Activated naive CD4-positive, alpha-beta T cell treated with anti-CD3 and anti-CD28 coated beads, Interleukin-2, amount 50 U/mL, for 24 hours (primary cell): Measurements from ENCODE around the gene KATNB1.

ENCODE experiments used
- H3K27ac Mint-ChIP-seq: one replicate; pipeline ENCODE4 v1.8.0; 2021; ENCODE audit warnings: mild to moderate bottlenecking, mixed read lengths
- H3K27me3 Mint-ChIP-seq: one replicate; pipeline ENCODE4 v1.8.0; 2021; ENCODE audit warnings: mixed read lengths
- H3K36me3 Mint-ChIP-seq: one replicate; pipeline ENCODE4 v1.8.0; 2021; ENCODE audit warnings: mixed read lengths
- H3K4me1 Mint-ChIP-seq: one replicate; pipeline ENCODE4 v1.8.0; 2021; ENCODE audit warnings: mixed read lengths
- H3K4me3 Mint-ChIP-seq: one replicate; pipeline ENCODE4 v1.8.0; 2021; ENCODE audit warnings: mild to moderate bottlenecking, mixed read lengths
- H3K9me3 Mint-ChIP-seq: one replicate; pipeline ENCODE4 v1.8.0; 2021; ENCODE audit warnings: mixed read lengths

KATNB1 gene

GRCh38 chr16:57735755-57736418 lies at the start of gene KATNB1:
TSS of gene KATNB1 (plus strand) at chr16:57735770. CDS start at chr16:57737244, 1,474 bp downstream.
- Mint-ChIP-seq H3K4me1 (peaks cover 24% of the 10 kb centered on the region), H3K4me3 (peak within 1 kb of the TSS; percentile 96), H3K27me3 (no peaks in the 10 kb centered on the region)

GRCh38 chr16:57686577-57686976 lies 49.0 kb upstream of the KATNB1 start:
- no peaks in the 10 kb centered on the region for H3K27me3 Mint-ChIP-seq
- no peak overlapping the region for H3K4me3 Mint-ChIP-seq
- no peaks in the 10 kb centered on the region for H3K36me3 Mint-ChIP-seq
- H3K4me1 Mint-ChIP-seq = peaks cover 17% of the 10 kb centered on the region
- H3K9me3 Mint-ChIP-seq = no peaks in the 10 kb centered on the region
- no peak overlapping the region for H3K27ac Mint-ChIP-seq

More at GRCh38 chr16:57735755-57736418, at the start of gene KATNB1:
- H3K36me3 Mint-ChIP-seq = peaks cover 2% of the 10 kb centered on the region
- peaks cover 11% of the 10 kb centered on the region for H3K9me3 Mint-ChIP-seq
- H3K27ac Mint-ChIP-seq = peak within 1 kb of the TSS; percentile 98

GRCh38 chr16:57687363-57687929 lies 48.1 kb upstream of the KATNB1 start:
- Mint-ChIP-seq H3K4me1 (peaks cover 17% of the 10 kb centered on the region), H3K4me3 (no peak overlapping the region), H3K9me3 (no peaks in the 10 kb centered on the region), H3K27me3 (no peaks in the 10 kb centered on the region), H3K27ac (no peak overlapping the region), H3K36me3 (no peaks in the 10 kb centered on the region)

GRCh38 chr16:57688487-57688986 lies 47.0 kb upstream of the KATNB1 start:
- no peak overlapping the region for H3K4me3 Mint-ChIP-seq

GRCh38 chr16:57688987-57689761 lies 46.4 kb upstream of the KATNB1 start:
- Mint-ChIP-seq H3K27ac (peak overlapping the region; percentile 68), H3K4me1 (peaks cover 17% of the 10 kb centered on the region)

More at GRCh38 chr16:57688487-57688986, 47.0 kb upstream of the KATNB1 start:
- H3K36me3 Mint-ChIP-seq = no peaks in the 10 kb centered on the region
- H3K27ac Mint-ChIP-seq = no peak overlapping the region
- no peaks in the 10 kb centered on the region for H3K27me3 Mint-ChIP-seq
- H3K9me3 Mint-ChIP-seq = no peaks in the 10 kb centered on the region
- H3K4me1 Mint-ChIP-seq = peaks cover 17% of the 10 kb centered on the region

GRCh38 chr16:57689762-57690558 lies 45.6 kb upstream of the KATNB1 start:
- Mint-ChIP-seq H3K36me3 (no peaks in the 10 kb centered on the region), H3K27me3 (no peaks in the 10 kb centered on the region), H3K4me3 (peak overlapping the region; percentile 15), H3K27ac (no peak overlapping the region), H3K9me3 (no peaks in the 10 kb centered on the region), H3K4me1 (peaks cover 23% of the 10 kb centered on the region)

More at GRCh38 chr16:57688987-57689761, 46.4 kb upstream of the KATNB1 start:
- Mint-ChIP-seq H3K4me3 (peak overlapping the region; percentile 76), H3K36me3 (no peaks in the 10 kb centered on the region), H3K27me3 (no peaks in the 10 kb centered on the region), H3K9me3 (no peaks in the 10 kb centered on the region)

DNA sequence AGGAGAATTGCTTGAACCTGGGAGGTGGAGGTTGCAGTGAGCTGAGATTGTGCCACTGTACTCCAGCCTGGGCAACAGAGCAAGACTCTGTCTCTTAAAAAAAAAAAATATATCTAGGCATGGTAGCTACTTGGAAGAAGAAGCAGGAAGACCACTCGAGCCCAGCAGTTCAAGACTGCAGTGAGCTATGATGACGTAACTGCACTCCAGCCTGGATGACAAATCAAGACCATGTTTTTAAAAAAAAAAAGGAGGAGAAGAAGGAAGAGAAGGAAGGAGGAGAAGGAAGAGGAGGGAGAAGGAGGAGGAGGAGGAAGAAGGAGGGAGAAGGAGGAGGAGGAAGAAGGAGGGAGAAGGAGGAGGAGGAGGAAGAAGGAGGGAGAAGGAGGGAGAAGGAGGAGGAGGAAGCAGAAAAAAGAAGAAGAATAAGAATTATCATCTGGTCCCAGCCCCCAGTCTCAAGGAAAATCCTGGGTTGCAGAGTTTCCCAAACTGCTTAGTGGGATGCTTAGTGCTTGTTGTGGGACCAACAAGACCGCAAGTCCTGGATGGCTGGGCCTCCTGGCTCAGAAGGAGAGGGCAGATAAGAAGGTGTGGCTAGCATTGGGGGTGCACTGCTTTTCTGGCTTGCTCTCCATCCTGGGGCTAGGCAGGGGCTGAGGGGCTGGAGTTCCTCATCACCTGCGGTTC lies 44.6 kb upstream of the KATNB1 start:
- Mint-ChIP-seq H3K4me3 (no peak overlapping the region), H3K36me3 (no peaks in the 10 kb centered on the region), H3K27ac (no peak overlapping the region), H3K4me1 (peaks cover 29% of the 10 kb centered on the region), H3K27me3 (no peaks in the 10 kb centered on the region), H3K9me3 (no peaks in the 10 kb centered on the region)

- Mint-ChIP-seq H3K27me3 (no peaks in the 10 kb centered on the region), H3K9me3 (no peaks in the 10 kb centered on the region), H3K4me3 (no peak overlapping the region), H3K27ac (no peak overlapping the region), H3K4me1 (peaks cover 29% of the 10 kb centered on the region), H3K36me3 (no peaks in the 10 kb centered on the region)
Measured at GRCh38 chr16:57692636-57693035, 42.9 kb upstream of the KATNB1 start.

GRCh38 chr16:57693550-57693949 lies 42.0 kb upstream of the KATNB1 start:
- Mint-ChIP-seq H3K27ac (no peak overlapping the region), H3K4me3 (no peak overlapping the region), H3K9me3 (no peaks in the 10 kb centered on the region), H3K4me1 (peaks cover 29% of the 10 kb centered on the region), H3K27me3 (no peaks in the 10 kb centered on the region), H3K36me3 (no peaks in the 10 kb centered on the region)

GRCh38 chr16:57694231-57694724 lies 41.3 kb upstream of the KATNB1 start:
- Mint-ChIP-seq H3K36me3 (no peaks in the 10 kb centered on the region), H3K27ac (no peak overlapping the region), H3K4me3 (no peak overlapping the region), H3K4me1 (peaks cover 26% of the 10 kb centered on the region), H3K9me3 (no peaks in the 10 kb centered on the region), H3K27me3 (no peaks in the 10 kb centered on the region)

DNA sequence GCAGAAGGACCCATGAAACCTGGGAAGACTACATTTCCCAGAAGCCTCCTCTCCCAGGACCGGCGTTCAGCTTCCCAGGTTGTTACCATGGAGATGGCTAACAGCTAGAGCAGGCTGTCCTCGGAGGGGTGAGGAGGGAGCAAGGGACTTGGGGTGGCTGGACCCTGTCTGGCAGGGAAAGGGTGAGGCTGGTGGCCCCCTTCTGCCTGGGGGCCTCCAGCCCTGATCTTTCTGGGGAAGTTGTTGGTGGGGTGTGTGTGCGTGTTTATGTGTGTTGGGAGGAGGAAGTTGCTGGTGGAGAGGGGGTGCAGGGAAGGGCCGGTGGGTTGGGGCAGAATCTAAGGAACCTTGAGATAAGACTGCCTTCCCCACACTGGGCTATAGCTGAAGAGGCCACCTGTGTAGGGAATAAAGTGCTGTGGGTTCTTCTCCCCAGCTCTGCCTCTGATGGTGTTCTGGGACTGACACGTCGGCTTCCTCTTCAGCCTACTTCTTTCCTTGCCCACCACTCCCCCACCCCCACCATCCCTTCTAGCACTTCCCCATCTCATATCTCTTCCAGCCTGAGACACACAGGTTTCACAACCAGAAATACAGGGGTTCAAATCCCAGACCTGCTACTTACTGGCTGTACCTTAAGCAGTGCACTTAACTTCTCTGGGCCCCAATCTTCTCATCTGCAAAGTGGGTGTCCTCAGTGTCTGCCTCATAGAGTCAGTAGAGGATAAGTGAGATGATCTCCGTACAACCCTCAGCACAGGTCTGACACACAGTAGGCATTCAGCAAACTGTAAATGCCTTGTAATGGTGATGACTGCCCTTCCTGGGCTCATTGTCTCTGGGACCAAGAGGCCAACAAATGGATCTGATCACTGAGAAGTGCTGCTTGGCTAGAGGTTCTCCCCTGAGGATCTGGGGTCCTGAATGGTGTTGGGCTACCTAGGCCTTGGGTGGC lies 40.6 kb upstream of the KATNB1 start, which contains the start of gene DRC7:
Gene DRC7, plus strand, starts transcription at position 82 of the 955 bp plus-strand sequence. CDS start 3,144 bp downstream, outside the sequence.
- Mint-ChIP-seq H3K36me3 (no peaks in the 10 kb centered on the region), H3K9me3 (no peaks in the 10 kb centered on the region), H3K4me1 (peaks cover 19% of the 10 kb centered on the region), H3K4me3 (no peak within 1 kb of the TSS), H3K27me3 (no peaks in the 10 kb centered on the region), H3K27ac (no peak within 1 kb of the TSS)

GRCh38 chr16:57695680-57696069 lies 39.9 kb upstream of the KATNB1 start:
- Mint-ChIP-seq H3K27me3 (no peaks in the 10 kb centered on the region), H3K36me3 (no peaks in the 10 kb centered on the region), H3K4me1 (peaks cover 14% of the 10 kb centered on the region), H3K9me3 (no peaks in the 10 kb centered on the region), H3K27ac (no peak overlapping the region), H3K4me3 (no peak overlapping the region)

DNA sequence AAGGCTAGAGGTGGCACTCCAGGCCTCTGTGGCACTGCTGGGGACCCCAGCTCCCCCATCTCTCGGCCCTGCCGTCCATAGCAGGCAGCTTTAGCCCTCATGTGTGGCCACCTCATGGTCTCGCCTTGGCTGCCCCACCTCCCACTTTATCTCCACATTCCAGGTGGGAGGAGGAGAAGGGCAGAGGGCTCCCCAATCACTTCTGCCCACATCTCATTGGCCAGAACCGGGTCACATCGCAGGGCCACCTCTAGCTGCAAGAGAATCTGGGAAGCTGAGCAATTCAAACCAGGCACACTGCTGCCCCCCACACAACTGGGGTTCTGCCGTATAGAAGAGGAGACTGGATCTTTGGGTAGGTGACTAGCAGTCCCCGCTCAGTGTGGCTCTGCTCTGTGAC lies 39.3 kb upstream of the KATNB1 start:
- H3K4me1 Mint-ChIP-seq = peaks cover 12% of the 10 kb centered on the region
- H3K9me3 Mint-ChIP-seq = no peaks in the 10 kb centered on the region
- H3K27me3 Mint-ChIP-seq = no peaks in the 10 kb centered on the region
- peak overlapping the region; percentile 62 for H3K27ac Mint-ChIP-seq
- H3K4me3 Mint-ChIP-seq = no peak overlapping the region
- H3K36me3 Mint-ChIP-seq = no peaks in the 10 kb centered on the region
